Measurements from ENCODE around the gene EEF2KMT. TPM values are rescaled to one million over a fixed set of nuclear protein-coding genes. Genes with fewer than 3 reads are reported as not detected.

Gene EEF2KMT
- total RNA-seq, 4 donors from 2014 or later = 4.5 to 7.2 (median 6.5) TPM

DNA sequence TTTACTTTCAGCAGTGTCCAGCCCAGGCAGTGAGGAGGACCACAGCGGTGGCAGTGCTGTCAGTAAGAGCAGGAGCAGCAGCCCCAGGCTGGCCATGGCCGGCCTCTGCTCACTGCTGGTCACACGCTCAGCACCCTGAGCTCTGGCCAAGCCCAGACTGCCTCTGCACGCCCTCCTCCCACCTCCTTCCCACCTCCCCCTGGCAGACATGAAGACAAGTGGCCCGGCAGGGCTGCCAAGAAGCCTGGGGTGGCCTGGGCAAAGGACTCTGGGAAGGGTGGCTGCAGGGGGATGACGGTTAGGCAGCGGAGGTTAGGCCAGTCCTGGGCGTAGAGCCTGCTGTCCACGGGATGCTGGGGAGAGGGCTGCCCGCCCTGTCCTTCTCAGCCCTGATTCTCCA is 31.8 kb downstream of the EEF2KMT start, which contains the start of gene C16orf89:
Gene C16orf89 (minus strand): TSS at position 144 of the 400 bp plus-strand sequence. CDS start 48 bp downstream, at position 96.
- peak within 1 kb of the TSS in 1 of 4 donors; percentile 4 for H3K4me3 ChIP-seq
- H3K27ac ChIP-seq = peak within 1 kb of the TSS in 2 of 4 donors; percentile 13 to 37
- peaks cover 4 to 23% (median 10%) of the 10 kb centered on the region in 4 donors for H3K4me1 ChIP-seq
- WGBS, 2 donors (ENCODE audit: low coverage in 1 of 2) = 77% methylated on average over 5 of the region's 10 CpGs; no CpG with 5 or more reads in 1 of the 2 donors
- no peaks in the 10 kb centered on the region for H3K36me3 ChIP-seq
- intact Hi-C loops (cut with DNase I; ENCODE audit: low total_unique reads) = no loop called here
- in situ Hi-C loops (cut with MboI; ENCODE audit: low pct_ligation_motif_present in 1 of 4, low pct_unique_long_range_greater_than_20kb in 1 of 4, low sequenced_read_pairs in 3 of 4) = no loop called here
- H3K9me3 ChIP-seq = no peaks in the 10 kb centered on the region
- no peak for DNase-seq
- TF ChIP-seq, protein P1, sequence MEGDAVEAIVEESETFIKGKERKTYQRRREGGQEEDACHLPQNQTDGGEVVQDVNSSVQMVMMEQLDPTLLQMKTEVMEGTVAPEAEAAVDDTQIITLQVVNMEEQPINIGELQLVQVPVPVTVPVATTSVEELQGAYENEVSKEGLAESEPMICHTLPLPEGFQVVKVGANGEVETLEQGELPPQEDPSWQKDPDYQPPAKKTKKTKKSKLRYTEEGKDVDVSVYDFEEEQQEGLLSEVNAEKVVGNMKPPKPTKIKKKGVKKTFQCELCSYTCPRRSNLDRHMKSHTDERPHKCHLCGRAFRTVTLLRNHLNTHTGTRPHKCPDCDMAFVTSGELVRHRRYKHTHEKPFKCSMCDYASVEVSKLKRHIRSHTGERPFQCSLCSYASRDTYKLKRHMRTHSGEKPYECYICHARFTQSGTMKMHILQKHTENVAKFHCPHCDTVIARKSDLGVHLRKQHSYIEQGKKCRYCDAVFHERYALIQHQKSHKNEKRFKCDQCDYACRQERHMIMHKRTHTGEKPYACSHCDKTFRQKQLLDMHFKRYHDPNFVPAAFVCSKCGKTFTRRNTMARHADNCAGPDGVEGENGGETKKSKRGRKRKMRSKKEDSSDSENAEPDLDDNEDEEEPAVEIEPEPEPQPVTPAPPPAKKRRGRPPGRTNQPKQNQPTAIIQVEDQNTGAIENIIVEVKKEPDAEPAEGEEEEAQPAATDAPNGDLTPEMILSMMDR (IDR thresholded peaks at IDR 0.05) = no peak
- TF ChIP-seq EP300 (IDR thresholded peaks at IDR 0.05; ENCODE audit: low read depth) = no peak
- TF ChIP-seq POLR2AphosphoS5 (IDR thresholded peaks at IDR 0.05) = no peak
- no peak for TF ChIP-seq POLR2A (IDR thresholded peaks at IDR 0.05)
- no peaks in the 10 kb centered on the region for H3K27me3 ChIP-seq

DNA sequence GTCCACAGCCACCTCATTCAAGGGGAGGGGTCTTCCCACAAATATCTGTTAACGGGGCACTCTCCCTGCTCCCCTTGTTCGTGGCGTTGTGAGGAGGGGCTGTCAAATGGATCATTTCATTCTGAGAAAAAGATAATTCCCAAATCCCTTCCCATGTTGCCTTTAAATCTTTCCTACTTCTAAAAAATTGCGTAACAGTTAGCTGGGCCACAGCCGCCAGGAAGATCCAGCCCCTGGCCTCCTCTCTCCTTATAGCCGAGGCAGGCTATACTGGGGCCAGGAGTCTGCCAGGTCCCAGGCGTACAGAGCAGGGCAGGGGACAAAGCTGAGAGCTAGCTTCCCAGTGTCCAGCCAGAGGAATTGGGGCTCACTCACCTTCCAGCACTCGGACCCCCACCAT is 32.3 kb downstream of the EEF2KMT start:
- DNase-seq = no peak
- Histone ChIP-seq H3K9me3 (no peaks in the 10 kb centered on the region), H3K27ac (peak overlapping the region in 2 of 4 donors; percentile 13 to 37), H3K27me3 (no peaks in the 10 kb centered on the region), H3K4me3 (peak overlapping the region in 1 of 4 donors; percentile 4), H3K36me3 (no peaks in the 10 kb centered on the region), H3K4me1 (peaks cover 4 to 23% (median 10%) of the 10 kb centered on the region in 4 donors)
- 37% methylated on average over 8 of the region's 8 CpGs; no CpG with 5 or more reads in 1 of the 2 donors for WGBS, 2 donors (ENCODE audit: low coverage in 1 of 2)
- in situ Hi-C loops (cut with MboI; ENCODE audit: low pct_ligation_motif_present in 1 of 4, low pct_unique_long_range_greater_than_20kb in 1 of 4, low sequenced_read_pairs in 3 of 4) (no loop called here), intact Hi-C loops (cut with DNase I; ENCODE audit: low total_unique reads) (no loop called here)
- TF ChIP-seq, protein P1 (IDR thresholded peaks at IDR 0.05) = no peak
- TF ChIP-seq EP300 (IDR thresholded peaks at IDR 0.05; ENCODE audit: low read depth) = no peak
- no peak for TF ChIP-seq POLR2A (IDR thresholded peaks at IDR 0.05)

DNA sequence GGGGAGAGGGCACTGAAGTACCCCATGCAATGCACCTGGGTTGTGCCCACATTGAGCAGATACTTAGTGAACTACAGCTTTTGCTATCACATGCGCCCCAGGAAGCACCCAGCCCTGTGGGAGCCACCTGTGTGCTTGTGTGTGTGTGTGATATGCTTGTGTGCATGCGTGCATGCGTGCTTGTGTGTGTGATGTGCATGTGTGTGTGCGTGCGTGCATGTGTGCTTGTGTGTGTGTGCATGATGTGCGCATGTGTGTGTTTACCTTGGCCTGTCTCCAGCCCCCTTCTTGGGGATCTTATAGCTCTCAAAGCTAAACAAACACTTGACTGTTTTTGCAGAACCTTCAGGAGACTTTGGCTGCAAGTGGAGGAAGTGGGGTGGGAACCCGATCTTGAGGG is 32.7 kb downstream of the EEF2KMT start:
- intact Hi-C loops (cut with DNase I; ENCODE audit: low total_unique reads) = no loop called here
- no peak overlapping the region for H3K4me3 ChIP-seq
- 33 to 60% methylated on average over 1 to 7 of the region's 7 CpGs for WGBS, 2 donors (ENCODE audit: low coverage in 1 of 2)
- TF ChIP-seq POLR2AphosphoS5 (IDR thresholded peaks at IDR 0.05) (no peak), EP300 (IDR thresholded peaks at IDR 0.05; ENCODE audit: low read depth) (no peak), POLR2A (IDR thresholded peaks at IDR 0.05) (no peak)
- TF ChIP-seq, protein P1 (IDR thresholded peaks at IDR 0.05) = no peak
- H3K27ac ChIP-seq = no peak overlapping the region
- in situ Hi-C loops (cut with MboI; ENCODE audit: low pct_ligation_motif_present in 1 of 4, low pct_unique_long_range_greater_than_20kb in 1 of 4, low sequenced_read_pairs in 3 of 4) = no loop called here
- H3K27me3 ChIP-seq = no peaks in the 10 kb centered on the region
- H3K36me3 ChIP-seq = no peaks in the 10 kb centered on the region
- no peaks in the 10 kb centered on the region for H3K9me3 ChIP-seq
- peak; percentile 63 for DNase-seq
- peaks cover 4 to 23% (median 10%) of the 10 kb centered on the region in 4 donors for H3K4me1 ChIP-seq

- in situ Hi-C loops (cut with MboI; ENCODE audit: low pct_ligation_motif_present in 1 of 4, low pct_unique_long_range_greater_than_20kb in 1 of 4, low sequenced_read_pairs in 3 of 4) (no loop called here), intact Hi-C loops (cut with DNase I; ENCODE audit: low total_unique reads) (no loop called here)
- TF ChIP-seq, protein P1 (IDR thresholded peaks at IDR 0.05) = peak in 3 of 5 experiments; percentile 10 to 13 (median 11)
- TF ChIP-seq POLR2AphosphoS5 (IDR thresholded peaks at IDR 0.05) (no peak), POLR2A (IDR thresholded peaks at IDR 0.05) (no peak)
- H3K9me3 ChIP-seq = no peaks in the 10 kb centered on the region
- no peak overlapping the region for H3K27ac ChIP-seq
- H3K27me3 ChIP-seq = no peaks in the 10 kb centered on the region
- DNase-seq = no peak
- 42 to 68% methylated on average over 14 to 19 of the region's 19 CpGs for WGBS, 2 donors (ENCODE audit: low coverage in 1 of 2)
- H3K4me1 ChIP-seq = peaks cover 4 to 23% (median 10%) of the 10 kb centered on the region in 4 donors
- no peak overlapping the region for H3K4me3 ChIP-seq
- H3K36me3 ChIP-seq = no peaks in the 10 kb centered on the region
Observed at GRCh38 chr16:5062790-5063765, 34.5 kb downstream of the EEF2KMT start.

Data from transverse colon (tissue), 4 donors.